ENCODE results near the gene TMEM150B. TPM values are rescaled to one million over a fixed set of nuclear protein-coding genes. Genes with fewer than 3 reads are reported as not detected.

The TMEM150B gene
- total RNA-seq, 4 donors from 2014 or later: 5.5 to 17.1 (median 7.7) TPM

DNA sequence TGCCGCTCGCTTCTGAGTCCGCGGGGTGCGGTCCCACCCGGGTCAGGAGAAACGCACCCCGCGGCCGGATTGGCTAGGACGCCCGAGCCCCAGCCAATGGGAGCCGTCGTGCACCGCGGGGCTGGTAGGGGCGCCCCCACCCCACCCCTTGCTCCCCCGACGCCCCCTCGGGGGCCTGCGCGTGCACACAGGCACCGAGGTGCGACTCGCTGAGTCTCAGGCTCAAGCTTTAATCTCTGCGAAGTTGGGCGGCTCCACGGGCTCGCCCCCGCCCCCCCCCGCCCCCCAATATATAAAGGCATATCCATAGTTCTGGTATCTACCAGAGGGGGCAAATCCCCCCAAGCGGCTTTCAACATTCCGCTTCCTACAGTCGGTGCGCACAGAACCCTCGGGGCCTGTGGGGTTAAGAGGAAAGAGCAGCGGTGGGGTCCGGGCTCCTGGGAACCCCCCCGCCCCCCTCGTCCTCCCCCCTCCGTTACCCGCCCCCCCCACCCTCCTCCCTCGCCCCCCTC lies 29.6 kb upstream of the TMEM150B start, which contains the start of gene COX6B2:
Gene COX6B2, minus strand, starts transcription at position 22 of the 515 bp plus-strand sequence. CDS start 198 bp downstream, outside the sequence.
- Histone ChIP-seq H3K27ac (no peak within 1 kb of the TSS), H3K4me3 (peak within 1 kb of the TSS; percentile 8 to 50 (median 26)), H3K4me1 (peaks cover 0 to 22% (median 8%) of the 10 kb centered on the region in 4 donors), H3K9me3 (no peaks in the 10 kb centered on the region), H3K27me3 (peaks cover 5 to 74% of the 10 kb centered on the region in 2 donors), H3K36me3 (peaks cover 0 to 4% (median 0%) of the 10 kb centered on the region in 3 donors)
- TF ChIP-seq POLR2A (IDR thresholded peaks at IDR 0.05) (no peak), EP300 (IDR thresholded peaks at IDR 0.05) (no peak)
- TF ChIP-seq, protein P1, sequence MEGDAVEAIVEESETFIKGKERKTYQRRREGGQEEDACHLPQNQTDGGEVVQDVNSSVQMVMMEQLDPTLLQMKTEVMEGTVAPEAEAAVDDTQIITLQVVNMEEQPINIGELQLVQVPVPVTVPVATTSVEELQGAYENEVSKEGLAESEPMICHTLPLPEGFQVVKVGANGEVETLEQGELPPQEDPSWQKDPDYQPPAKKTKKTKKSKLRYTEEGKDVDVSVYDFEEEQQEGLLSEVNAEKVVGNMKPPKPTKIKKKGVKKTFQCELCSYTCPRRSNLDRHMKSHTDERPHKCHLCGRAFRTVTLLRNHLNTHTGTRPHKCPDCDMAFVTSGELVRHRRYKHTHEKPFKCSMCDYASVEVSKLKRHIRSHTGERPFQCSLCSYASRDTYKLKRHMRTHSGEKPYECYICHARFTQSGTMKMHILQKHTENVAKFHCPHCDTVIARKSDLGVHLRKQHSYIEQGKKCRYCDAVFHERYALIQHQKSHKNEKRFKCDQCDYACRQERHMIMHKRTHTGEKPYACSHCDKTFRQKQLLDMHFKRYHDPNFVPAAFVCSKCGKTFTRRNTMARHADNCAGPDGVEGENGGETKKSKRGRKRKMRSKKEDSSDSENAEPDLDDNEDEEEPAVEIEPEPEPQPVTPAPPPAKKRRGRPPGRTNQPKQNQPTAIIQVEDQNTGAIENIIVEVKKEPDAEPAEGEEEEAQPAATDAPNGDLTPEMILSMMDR (IDR thresholded peaks at IDR 0.05): no peak
- no peak for DNase-seq (ENCODE audit: low spot score in 2 of 2)
- WGBS, 2 donors: 1 to 4% methylated on average over 16 to 19 of the region's 43 CpGs

DNA sequence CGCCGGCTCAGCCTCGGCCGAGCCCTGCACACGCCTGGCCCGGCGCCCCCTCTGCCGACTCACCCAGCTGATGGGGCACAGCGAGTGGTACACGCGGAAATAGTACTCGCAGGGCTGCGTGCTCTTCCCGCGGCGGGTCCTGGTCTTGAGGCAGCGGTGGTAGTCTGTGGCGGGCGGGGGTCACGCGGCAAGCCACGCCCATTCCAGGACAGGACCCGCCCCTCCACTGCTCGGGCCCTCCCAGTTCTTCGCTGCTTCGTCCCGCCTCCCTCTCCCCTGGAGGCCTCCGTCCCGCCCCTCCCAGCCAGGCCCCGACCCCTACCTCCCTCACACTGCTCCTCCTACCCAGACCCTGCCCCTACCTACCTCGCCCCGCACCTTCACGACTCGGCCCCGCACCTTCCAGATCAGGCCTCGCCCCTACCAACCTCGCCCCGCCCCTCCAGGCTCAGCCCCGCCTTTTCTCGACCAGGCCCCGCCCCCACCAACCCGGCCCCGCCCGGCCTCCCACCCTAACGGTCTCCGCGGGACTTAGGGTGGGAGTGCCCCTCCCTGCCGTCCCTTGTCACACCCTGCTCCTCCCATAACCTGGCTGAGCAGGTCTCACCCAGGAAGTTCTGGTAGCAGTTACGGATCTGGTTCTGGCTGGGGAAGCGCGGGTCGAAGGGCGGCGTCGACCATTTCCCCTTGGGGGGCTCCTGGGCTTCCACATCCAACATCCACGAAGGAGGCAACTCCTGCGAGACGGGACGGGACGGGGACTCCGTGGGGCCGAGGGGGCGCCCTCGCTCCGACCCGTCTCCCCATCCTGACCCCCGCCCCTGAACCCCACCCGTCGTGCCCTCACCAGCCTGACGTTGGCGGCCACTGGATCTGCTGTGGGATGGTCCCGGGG lies 28.9 kb upstream of the TMEM150B start:
- Histone ChIP-seq H3K36me3 (peaks cover 0 to 4% (median 0%) of the 10 kb centered on the region in 3 donors), H3K27me3 (peaks cover 5 to 74% of the 10 kb centered on the region in 2 donors), H3K27ac (no peak overlapping the region), H3K4me1 (peaks cover 0 to 22% (median 8%) of the 10 kb centered on the region in 4 donors), H3K4me3 (peak overlapping the region; percentile 8 to 50 (median 26)), H3K9me3 (no peaks in the 10 kb centered on the region)
- TF ChIP-seq EP300 (IDR thresholded peaks at IDR 0.05): no peak
- DNase-seq (ENCODE audit: low spot score in 2 of 2): no peak
- 3% methylated on average over 22 to 56 of the region's 72 CpGs for WGBS, 2 donors

DNA sequence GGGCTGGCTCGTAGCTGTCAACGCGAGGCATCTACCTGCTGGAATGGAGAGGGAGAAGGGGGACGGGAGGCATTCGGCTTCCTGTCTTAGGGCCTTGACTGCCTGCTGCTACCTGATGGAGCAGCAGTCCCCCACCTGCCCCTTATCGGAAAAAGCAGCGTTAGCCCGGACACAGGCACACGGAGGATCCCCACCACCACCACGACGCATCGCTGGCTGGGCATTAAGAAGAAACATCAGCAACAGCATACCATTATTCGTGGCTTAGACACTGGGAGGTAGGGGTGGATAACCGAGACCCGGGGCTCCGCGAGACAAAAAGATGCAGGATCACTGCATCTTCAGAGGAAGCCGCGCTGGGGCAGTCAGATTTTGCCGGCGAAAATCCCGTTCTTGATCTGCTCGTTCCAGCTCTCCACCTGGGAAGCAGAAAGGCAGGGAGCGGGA lies 28.2 kb upstream of the TMEM150B start:
- Histone ChIP-seq H3K4me1 (peaks cover 0 to 22% (median 8%) of the 10 kb centered on the region in 4 donors), H3K27ac (no peak overlapping the region), H3K27me3 (peaks cover 5 to 74% of the 10 kb centered on the region in 2 donors), H3K36me3 (peaks cover 0 to 4% (median 0%) of the 10 kb centered on the region in 3 donors), H3K9me3 (no peaks in the 10 kb centered on the region), H3K4me3 (peak overlapping the region; percentile 8 to 50 (median 26))
- 3 to 7% methylated on average over 24 of the region's 24 CpGs for WGBS, 2 donors
- TF ChIP-seq, protein P1 (IDR thresholded peaks at IDR 0.05): no peak
- no peak for TF ChIP-seq POLR2A (IDR thresholded peaks at IDR 0.05)
- no peak for TF ChIP-seq EP300 (IDR thresholded peaks at IDR 0.05)
- no peak for DNase-seq (ENCODE audit: low spot score in 2 of 2)

DNA sequence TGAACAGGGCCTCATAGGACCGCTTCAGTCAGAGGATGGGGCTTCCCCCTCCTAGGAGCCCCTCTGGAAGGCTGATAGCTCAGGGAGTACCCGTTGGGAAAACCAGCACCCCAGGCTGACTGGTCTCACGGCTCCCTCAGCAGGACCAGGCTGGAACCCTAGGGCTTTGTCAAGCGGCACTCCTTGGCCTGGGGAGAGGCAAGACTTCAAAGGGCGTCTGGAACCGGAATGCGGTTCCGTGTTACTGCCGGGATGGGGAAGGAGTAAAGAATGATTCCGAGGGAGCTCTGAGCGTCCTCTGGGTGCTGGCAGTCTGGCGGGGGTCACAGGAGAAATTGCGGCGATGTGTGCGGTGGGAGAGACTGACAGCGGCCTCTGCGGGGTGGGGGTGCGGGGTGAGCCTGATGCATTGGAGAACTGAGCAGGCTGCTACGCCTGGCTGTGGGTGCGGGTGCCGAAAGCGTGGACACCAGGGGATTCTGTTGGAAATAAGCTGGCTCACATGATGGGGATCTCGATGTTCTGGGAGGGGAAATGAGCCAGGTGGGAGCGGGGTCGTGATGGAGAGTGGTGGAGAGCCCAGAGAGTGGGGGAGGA lies 27.5 kb upstream of the TMEM150B start:
- no peak overlapping the region for H3K27ac ChIP-seq
- H3K9me3 ChIP-seq: no peaks in the 10 kb centered on the region
- peaks cover 0 to 26% (median 8%) of the 10 kb centered on the region in 4 donors for H3K4me1 ChIP-seq
- no peak for DNase-seq (ENCODE audit: low spot score in 2 of 2)
- no peak for TF ChIP-seq POLR2A (IDR thresholded peaks at IDR 0.05)
- no peak for TF ChIP-seq EP300 (IDR thresholded peaks at IDR 0.05)
- TF ChIP-seq, protein P1 (IDR thresholded peaks at IDR 0.05): no peak
- peaks cover 0 to 6% (median 0%) of the 10 kb centered on the region in 3 donors for H3K36me3 ChIP-seq
- H3K27me3 ChIP-seq: peaks cover 5 to 74% of the 10 kb centered on the region in 2 donors
- H3K4me3 ChIP-seq: no peak overlapping the region
- 66 to 75% methylated on average over 25 of the region's 25 CpGs for WGBS, 2 donors

DNA sequence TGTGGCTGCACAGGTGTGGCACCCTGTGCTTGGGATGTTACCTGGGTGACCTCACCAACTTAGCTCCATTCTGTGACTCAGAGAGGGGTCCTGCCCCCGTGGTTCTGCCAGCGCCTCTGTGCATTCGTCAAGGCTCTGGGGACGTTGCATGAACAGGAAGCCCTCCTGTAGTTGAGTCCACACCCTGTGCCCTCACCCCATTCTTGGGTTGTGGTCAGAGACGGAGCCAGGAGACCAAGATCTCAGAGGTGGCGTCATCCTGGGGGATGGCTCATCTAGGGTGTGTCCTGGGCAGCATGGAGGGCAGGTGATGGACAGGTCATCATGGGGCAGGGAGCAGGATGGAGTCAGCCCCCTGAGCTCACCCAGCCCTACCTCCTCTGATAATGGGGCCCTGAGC lies 26.9 kb upstream of the TMEM150B start:
- peaks cover 5 to 68% of the 10 kb centered on the region in 2 donors for H3K27me3 ChIP-seq
- WGBS, 2 donors: 82 to 87% methylated on average over 3 to 6 of the region's 6 CpGs
- H3K27ac ChIP-seq: no peak overlapping the region
- TF ChIP-seq, protein P1 (IDR thresholded peaks at IDR 0.05): no peak
- TF ChIP-seq EP300 (IDR thresholded peaks at IDR 0.05) (no peak), POLR2A (IDR thresholded peaks at IDR 0.05) (no peak)
- H3K4me3 ChIP-seq: no peak overlapping the region
- H3K4me1 ChIP-seq: peaks cover 0 to 31% (median 8%) of the 10 kb centered on the region in 4 donors
- H3K9me3 ChIP-seq: no peaks in the 10 kb centered on the region
- no peak for DNase-seq (ENCODE audit: low spot score in 2 of 2)
- peaks cover 0 to 12% (median 0%) of the 10 kb centered on the region in 3 donors for H3K36me3 ChIP-seq
